OCI-LY1 (cell line): ENCODE measurements around the gene TSNAX.

Experiments used
- H2AFZ ChIP-seq: fragments of 200-600 bp; sonication (generic), shearing (Covaris generic); 2 replicates; pipeline ENCODE4 v1.6.0; 2014; ENCODE audit warnings: antibody characterized with exemption, mild to moderate bottlenecking, low read length
- H3F3A ChIP-seq: fragments of 200-600 bp; sonication (generic), shearing (Covaris generic); 2 replicates; pipeline ENCODE4 v1.6.0; 2014; ENCODE audit warnings: mild to moderate bottlenecking, antibody characterized with exemption, low read length, moderate library complexity; ENCODE audit not compliant: insufficient read depth
- H3K27ac ChIP-seq: fragments of 200-600 bp; sonication (generic); 2 replicates; pipeline ENCODE4 v1.5.1; 2014; ENCODE audit warnings: low read length, mixed run types, mild to moderate bottlenecking, low read depth; ENCODE audit not compliant: poor library complexity, severe bottlenecking
- H3K27me3 ChIP-seq: fragments of 200-600 bp; sonication (generic); 2 replicates; pipeline ENCODE4 v1.6.0; 2014; ENCODE audit warnings: antibody characterized with exemption, mild to moderate bottlenecking, low read length, moderate library complexity; ENCODE audit not compliant: insufficient read depth
- H3K36me3 ChIP-seq: fragments of 200-600 bp; sonication (generic); 2 replicates; pipeline ENCODE4 v1.6.1; 2014; ENCODE audit warnings: mild to moderate bottlenecking, antibody characterized with exemption, low read length, moderate library complexity, mixed read lengths; ENCODE audit not compliant: insufficient read depth
- H3K4me1 ChIP-seq: fragments of 200-600 bp; sonication (generic); 2 replicates; pipeline ENCODE4 v1.5.1; 2014; ENCODE audit warnings: mild to moderate bottlenecking, low read length, moderate library complexity; ENCODE audit not compliant: insufficient read depth, severe bottlenecking
- H3K4me2 ChIP-seq: fragments of 200-600 bp; sonication (generic), shearing (Covaris generic); 2 replicates; pipeline ENCODE4 v1.6.1; 2014; ENCODE audit warnings: low read length
- H3K4me3 ChIP-seq: fragments of 200-600 bp; sonication (generic); 2 replicates; pipeline ENCODE4 v1.5.1; 2014; ENCODE audit warnings: low read length, low read depth, mild to moderate bottlenecking, mixed read lengths; ENCODE audit not compliant: poor library complexity, severe bottlenecking
- H3K79me2 ChIP-seq: fragments of 200-600 bp; shearing (Covaris generic); 2 replicates; pipeline ENCODE4 v1.6.1; 2016; ENCODE audit warnings: mixed run types, low read length, mixed read lengths; ENCODE audit not compliant: insufficient read depth
- H3K9ac ChIP-seq: fragments of 200-600 bp; sonication (generic), shearing (Covaris generic); 2 replicates; pipeline ENCODE4 v1.6.1; 2014; ENCODE audit warnings: mild to moderate bottlenecking, low read length, mixed read lengths
- H3K9me2 ChIP-seq: fragments of 200-600 bp; sonication (generic), shearing (Covaris generic); 2 replicates; pipeline ENCODE4 v1.6.1; 2014; ENCODE audit warnings: low read depth, mild to moderate bottlenecking, low read length, mixed read lengths
- H3K9me3 ChIP-seq: fragments of 200-600 bp; shearing (Covaris generic); 2 replicates; pipeline ENCODE4 v1.6.1; 2014; ENCODE audit warnings: low read length, mixed read lengths
- H4K20me1 ChIP-seq: fragments of 200-600 bp; sonication (generic), shearing (Covaris generic); 2 replicates; pipeline ENCODE4 v1.6.0; 2016; ENCODE audit warnings: mild to moderate bottlenecking, low read length; ENCODE audit not compliant: insufficient read depth
- EZH2 ChIP-seq: fragments of 200-600 bp; sonication (generic), shearing (Covaris generic); IDR thresholded peaks from 2 replicates; pipeline ENCODE4 v1.8.0; 2017; ENCODE audit warnings: borderline replicate concordance, mixed run types, mild to moderate bottlenecking, antibody characterized with exemption, low read length, moderate library complexity, mixed read lengths
- TF ChIP-seq, protein P1 (sequence below): fragments of 200-600 bp; sonication (generic), shearing (Covaris generic); IDR thresholded peaks from 2 replicates; pipeline ENCODE4 v1.5.1; 2017; ENCODE audit warnings: mild to moderate bottlenecking, antibody characterized with exemption, low read length, moderate library complexity, mixed read lengths

TSNAX gene

DNA sequence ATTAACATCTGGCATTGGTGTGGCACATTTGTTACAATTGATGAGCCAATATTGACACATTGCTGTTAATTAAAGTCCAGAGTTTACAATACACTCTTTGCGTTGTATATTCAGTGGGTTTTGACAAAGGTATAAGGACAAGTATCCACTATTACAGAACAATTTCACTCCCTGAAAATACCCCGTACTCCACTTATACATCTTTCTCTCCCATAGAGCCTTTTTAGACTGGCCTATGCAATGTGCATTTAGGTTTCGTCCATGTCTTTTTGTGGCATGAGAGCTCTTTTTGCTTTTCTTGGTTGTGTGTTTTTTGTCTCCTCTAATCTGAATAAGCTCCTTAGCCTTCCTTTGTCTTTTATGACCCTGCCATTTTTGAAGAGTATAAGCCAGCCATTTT lies 40.6 kb upstream of the TSNAX start:
- no peaks in the 10 kb centered on the region for H3K79me2 ChIP-seq
- H3K9ac ChIP-seq: no peak overlapping the region
- H3K36me3 ChIP-seq: no peaks in the 10 kb centered on the region
- H2AFZ ChIP-seq: no peak overlapping the region
- no peak overlapping the region for H3K4me3 ChIP-seq
- no peak overlapping the region for H3K4me2 ChIP-seq
- no peaks in the 10 kb centered on the region for H4K20me1 ChIP-seq
- no peaks in the 10 kb centered on the region for H3K9me2 ChIP-seq
- no peak overlapping the region for H3K27ac ChIP-seq
- H3K27me3 ChIP-seq: no peaks in the 10 kb centered on the region
- H3K9me3 ChIP-seq: no peaks in the 10 kb centered on the region
- no peak for TF ChIP-seq EZH2
- TF ChIP-seq, protein P1, sequence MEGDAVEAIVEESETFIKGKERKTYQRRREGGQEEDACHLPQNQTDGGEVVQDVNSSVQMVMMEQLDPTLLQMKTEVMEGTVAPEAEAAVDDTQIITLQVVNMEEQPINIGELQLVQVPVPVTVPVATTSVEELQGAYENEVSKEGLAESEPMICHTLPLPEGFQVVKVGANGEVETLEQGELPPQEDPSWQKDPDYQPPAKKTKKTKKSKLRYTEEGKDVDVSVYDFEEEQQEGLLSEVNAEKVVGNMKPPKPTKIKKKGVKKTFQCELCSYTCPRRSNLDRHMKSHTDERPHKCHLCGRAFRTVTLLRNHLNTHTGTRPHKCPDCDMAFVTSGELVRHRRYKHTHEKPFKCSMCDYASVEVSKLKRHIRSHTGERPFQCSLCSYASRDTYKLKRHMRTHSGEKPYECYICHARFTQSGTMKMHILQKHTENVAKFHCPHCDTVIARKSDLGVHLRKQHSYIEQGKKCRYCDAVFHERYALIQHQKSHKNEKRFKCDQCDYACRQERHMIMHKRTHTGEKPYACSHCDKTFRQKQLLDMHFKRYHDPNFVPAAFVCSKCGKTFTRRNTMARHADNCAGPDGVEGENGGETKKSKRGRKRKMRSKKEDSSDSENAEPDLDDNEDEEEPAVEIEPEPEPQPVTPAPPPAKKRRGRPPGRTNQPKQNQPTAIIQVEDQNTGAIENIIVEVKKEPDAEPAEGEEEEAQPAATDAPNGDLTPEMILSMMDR: no peak
- no peaks in the 10 kb centered on the region for H3F3A ChIP-seq
- H3K4me1 ChIP-seq: no peaks in the 10 kb centered on the region

GRCh38 chr1:231493421-231494185 lies 34.9 kb upstream of the TSNAX start:
- Histone ChIP-seq H3K9ac (no peak overlapping the region), H3K9me3 (0 out of 2 replicates have a peak, but pooled peaks cover 2% of the 10 kb centered on the region), H3K9me2 (no peaks in the 10 kb centered on the region), H3K4me2 (no peak overlapping the region), H3K79me2 (no peaks in the 10 kb centered on the region), H3K4me1 (no peaks in the 10 kb centered on the region), H3K27ac (no peak overlapping the region), H4K20me1 (no peaks in the 10 kb centered on the region), H3K4me3 (no peak overlapping the region), H3K27me3 (no peaks in the 10 kb centered on the region), H2AFZ (no peak overlapping the region), H3F3A (no peaks in the 10 kb centered on the region), H3K36me3 (no peaks in the 10 kb centered on the region)
- no peak for TF ChIP-seq EZH2
- TF ChIP-seq, protein P1: no peak

DNA sequence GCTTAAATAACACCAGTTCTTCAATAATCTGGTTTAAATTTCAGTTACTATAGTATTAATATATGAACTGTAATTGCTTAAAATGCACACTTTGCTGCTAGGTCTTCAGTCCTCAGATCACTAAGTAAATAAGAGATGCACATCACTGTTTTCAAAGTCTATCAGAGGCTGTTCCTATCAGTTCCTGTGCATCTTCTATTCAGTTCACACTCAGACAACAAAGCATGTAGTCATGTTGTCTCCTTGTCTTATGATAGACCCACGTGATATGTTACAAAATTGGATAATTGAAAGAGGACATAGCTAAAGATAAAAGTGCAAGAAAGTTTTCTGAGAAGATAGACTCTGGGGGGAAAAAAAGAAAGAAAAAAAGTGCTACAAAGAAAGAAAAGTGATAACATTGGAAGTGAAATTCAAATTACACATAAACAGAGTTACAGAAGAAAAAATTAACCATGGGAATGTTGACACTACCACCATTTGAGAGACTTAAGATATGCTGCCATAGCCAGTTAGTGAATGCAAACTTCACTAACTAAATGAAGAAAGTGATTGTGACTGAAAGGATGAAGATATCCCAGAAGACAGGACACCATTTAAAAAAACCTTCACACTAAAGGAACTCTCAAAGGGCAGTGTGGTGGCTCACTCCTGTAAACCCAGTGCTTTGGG lies 33.9 kb upstream of the TSNAX start:
- no peak overlapping the region for H3K27ac ChIP-seq
- H3K36me3 ChIP-seq: no peaks in the 10 kb centered on the region
- H2AFZ ChIP-seq: no peak overlapping the region
- no peak overlapping the region for H3K4me2 ChIP-seq
- H3K9me3 ChIP-seq: peaks cover 8% of the 10 kb centered on the region; the same call in 1 of the 2 replicates
- H3K9ac ChIP-seq: no peak overlapping the region
- no peaks in the 10 kb centered on the region for H3F3A ChIP-seq
- H4K20me1 ChIP-seq: no peaks in the 10 kb centered on the region
- no peaks in the 10 kb centered on the region for H3K9me2 ChIP-seq
- H3K79me2 ChIP-seq: no peaks in the 10 kb centered on the region
- no peak overlapping the region for H3K4me3 ChIP-seq
- no peaks in the 10 kb centered on the region for H3K4me1 ChIP-seq
- H3K27me3 ChIP-seq: no peaks in the 10 kb centered on the region
- TF ChIP-seq, protein P1: no peak
- no peak for TF ChIP-seq EZH2
